HepG2 (cell line): Measurements from ENCODE around the gene FAM124A. TPM values are rescaled to one million over a fixed set of nuclear protein-coding genes. Genes with fewer than 3 reads are reported as not detected.

ENCODE experiments used
- CC2D1A ChIP-seq: sonication (generic); formaldehyde crosslinking; IDR thresholded peaks from 2 replicates; pipeline ENCODE4 v1.8.1; 2023; ENCODE audit warnings: mild to moderate bottlenecking, missing genetic modification reagents
- YEATS4 ChIP-seq: sonication (generic); formaldehyde crosslinking; IDR thresholded peaks from 2 replicates; pipeline ENCODE4 v1.4.0; 2020; ENCODE audit warnings: missing genetic modification reagents, borderline replicate concordance
- ZNF747 ChIP-seq: sonication (generic); formaldehyde crosslinking; IDR thresholded peaks from 2 replicates; pipeline ENCODE4 v1.8.1; 2023; ENCODE audit warnings: missing genetic modification reagents, mild to moderate bottlenecking, borderline replicate concordance
- ZNF878 ChIP-seq: sonication (generic); formaldehyde crosslinking; IDR thresholded peaks from 2 replicates; pipeline ENCODE4 v1.8.1; 2023; ENCODE audit warnings: mild to moderate bottlenecking, missing genetic modification reagents, moderate library complexity
- polyA plus RNA-seq, 8 experiments: library from polyadenylated mRNA; depleted of rRNA in 3 of 8; stranded (reverse) in 7 of 8; unstranded in 1 of 8; fragments of >200 nt; fragmentation: Illumina TruSeq in 4 of 8; extraction: Trizol in 4 of 8; gene quantifications; 2 replicates each; pipeline versions ENCODE4 v1.2.1 to v1.2.3, GENCODE V29; 2011 to 2016; ENCODE audit warnings: low read depth in 4 of 8, missing spikeins in 1 of 8, mixed read lengths in 1 of 8; ENCODE audit not compliant: insufficient read depth in 1 of 8
- total RNA-seq, 5 experiments: library from RNA; depleted of rRNA; stranded (reverse); fragments of >200 nt; fragmentation: Illumina TruSeq; extraction: Trizol; gene quantifications; 2 replicates each; pipeline ENCODE4 v1.2.3, GENCODE V29; 2016; ENCODE audit warnings: low read depth in 1 of 5
- TF ChIP-seq, protein P1 (sequence below), 2 experiments: sonication (generic) in 1 of 2; formaldehyde crosslinking in 1 of 2; IDR thresholded peaks; 2 replicates each; pipeline versions ENCODE4 v1.6.1 to v1.9.0; 2014 to 2022; ENCODE audit warnings: antibody characterized with exemption in 1 of 2, borderline replicate concordance in 1 of 2, inconsistent platforms in 1 of 2, low read depth in 1 of 2, missing genetic modification reagents in 1 of 2
- TF ChIP-seq, protein P2 (sequence below), 2 experiments: fragments of 450-650 bp in 1 of 2; sonication (generic) in 1 of 2; formaldehyde crosslinking in 1 of 2; IDR thresholded peaks; 2 replicates each; pipeline versions ENCODE4 v1.6.1 to v1.8.0; 2016 to 2022; ENCODE audit warnings: antibody characterized with exemption in 1 of 2, mild to moderate bottlenecking in 1 of 2, missing genetic modification reagents in 1 of 2
- TF ChIP-seq, protein P3 (sequence below): sonication (generic); formaldehyde crosslinking; IDR thresholded peaks from 2 replicates; pipeline ENCODE4 v1.5.1; 2020; ENCODE audit warnings: missing genetic modification reagents, mild to moderate bottlenecking, borderline replicate concordance
- TF ChIP-seq, protein P4 (sequence below): sonication (generic); formaldehyde crosslinking; IDR thresholded peaks from 2 replicates; pipeline ENCODE4 v1.5.1; 2020; ENCODE audit warnings: missing genetic modification reagents, mild to moderate bottlenecking, borderline replicate concordance

FAM124A gene
- total and polyA plus RNA-seq, 2 of the 13 experiments (the other 11 are each of a cell fraction or from before 2014, with no cell fraction given): not detected

DNA sequence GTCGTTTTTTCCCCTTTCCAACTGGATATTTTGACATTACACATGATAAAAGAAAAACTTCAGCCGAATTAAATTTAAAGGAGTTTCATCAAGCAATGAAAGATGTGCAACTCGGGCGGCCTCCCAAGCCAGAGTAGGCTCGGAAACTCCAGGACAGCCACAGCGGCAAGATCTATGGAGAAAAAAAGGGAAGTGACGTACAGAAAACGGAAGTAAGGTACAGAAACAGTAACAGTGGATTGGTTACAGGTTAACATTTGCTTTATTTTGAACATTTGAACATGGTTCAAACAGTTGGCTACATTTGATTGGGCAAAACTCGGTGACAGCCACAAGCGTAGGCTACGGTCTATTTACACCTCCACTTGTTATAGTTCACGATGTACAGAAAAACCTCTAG, 30.5 kb upstream of the FAM124A start (continued):
- TF ChIP-seq, protein P1, sequence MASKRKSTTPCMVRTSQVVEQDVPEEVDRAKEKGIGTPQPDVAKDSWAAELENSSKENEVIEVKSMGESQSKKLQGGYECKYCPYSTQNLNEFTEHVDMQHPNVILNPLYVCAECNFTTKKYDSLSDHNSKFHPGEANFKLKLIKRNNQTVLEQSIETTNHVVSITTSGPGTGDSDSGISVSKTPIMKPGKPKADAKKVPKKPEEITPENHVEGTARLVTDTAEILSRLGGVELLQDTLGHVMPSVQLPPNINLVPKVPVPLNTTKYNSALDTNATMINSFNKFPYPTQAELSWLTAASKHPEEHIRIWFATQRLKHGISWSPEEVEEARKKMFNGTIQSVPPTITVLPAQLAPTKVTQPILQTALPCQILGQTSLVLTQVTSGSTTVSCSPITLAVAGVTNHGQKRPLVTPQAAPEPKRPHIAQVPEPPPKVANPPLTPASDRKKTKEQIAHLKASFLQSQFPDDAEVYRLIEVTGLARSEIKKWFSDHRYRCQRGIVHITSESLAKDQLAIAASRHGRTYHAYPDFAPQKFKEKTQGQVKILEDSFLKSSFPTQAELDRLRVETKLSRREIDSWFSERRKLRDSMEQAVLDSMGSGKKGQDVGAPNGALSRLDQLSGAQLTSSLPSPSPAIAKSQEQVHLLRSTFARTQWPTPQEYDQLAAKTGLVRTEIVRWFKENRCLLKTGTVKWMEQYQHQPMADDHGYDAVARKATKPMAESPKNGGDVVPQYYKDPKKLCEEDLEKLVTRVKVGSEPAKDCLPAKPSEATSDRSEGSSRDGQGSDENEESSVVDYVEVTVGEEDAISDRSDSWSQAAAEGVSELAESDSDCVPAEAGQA (IDR thresholded peaks at IDR 0.05; ENCODE audit: low read depth): no peak
- TF ChIP-seq, protein P1 (CRISPR knock-in tag; IDR thresholded peaks at IDR 0.05; ENCODE audit: borderline replicate concordance): no peak
- TF ChIP-seq YEATS4 (no peak), CC2D1A (CRISPR knock-in tag) (no peak), ZNF747 (CRISPR knock-in tag) (no peak), ZNF878 (CRISPR knock-in tag) (no peak)
- TF ChIP-seq, protein P2, sequence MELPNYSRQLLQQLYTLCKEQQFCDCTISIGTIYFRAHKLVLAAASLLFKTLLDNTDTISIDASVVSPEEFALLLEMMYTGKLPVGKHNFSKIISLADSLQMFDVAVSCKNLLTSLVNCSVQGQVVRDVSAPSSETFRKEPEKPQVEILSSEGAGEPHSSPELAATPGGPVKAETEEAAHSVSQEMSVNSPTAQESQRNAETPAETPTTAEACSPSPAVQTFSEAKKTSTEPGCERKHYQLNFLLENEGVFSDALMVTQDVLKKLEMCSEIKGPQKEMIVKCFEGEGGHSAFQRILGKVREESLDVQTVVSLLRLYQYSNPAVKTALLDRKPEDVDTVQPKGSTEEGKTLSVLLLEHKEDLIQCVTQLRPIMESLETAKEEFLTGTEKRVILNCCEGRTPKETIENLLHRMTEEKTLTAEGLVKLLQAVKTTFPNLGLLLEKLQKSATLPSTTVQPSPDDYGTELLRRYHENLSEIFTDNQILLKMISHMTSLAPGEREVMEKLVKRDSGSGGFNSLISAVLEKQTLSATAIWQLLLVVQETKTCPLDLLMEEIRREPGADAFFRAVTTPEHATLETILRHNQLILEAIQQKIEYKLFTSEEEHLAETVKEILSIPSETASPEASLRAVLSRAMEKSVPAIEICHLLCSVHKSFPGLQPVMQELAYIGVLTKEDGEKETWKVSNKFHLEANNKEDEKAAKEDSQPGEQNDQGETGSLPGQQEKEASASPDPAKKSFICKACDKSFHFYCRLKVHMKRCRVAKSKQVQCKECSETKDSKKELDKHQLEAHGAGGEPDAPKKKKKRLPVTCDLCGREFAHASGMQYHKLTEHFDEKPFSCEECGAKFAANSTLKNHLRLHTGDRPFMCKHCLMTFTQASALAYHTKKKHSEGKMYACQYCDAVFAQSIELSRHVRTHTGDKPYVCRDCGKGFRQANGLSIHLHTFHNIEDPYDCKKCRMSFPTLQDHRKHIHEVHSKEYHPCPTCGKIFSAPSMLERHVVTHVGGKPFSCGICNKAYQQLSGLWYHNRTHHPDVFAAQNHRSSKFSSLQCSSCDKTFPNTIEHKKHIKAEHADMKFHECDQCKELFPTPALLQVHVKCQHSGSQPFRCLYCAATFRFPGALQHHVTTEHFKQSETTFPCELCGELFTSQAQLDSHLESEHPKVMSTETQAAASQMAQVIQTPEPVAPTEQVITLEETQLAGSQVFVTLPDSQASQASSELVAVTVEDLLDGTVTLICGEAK (IDR thresholded peaks at IDR 0.05): no peak
- TF ChIP-seq, protein P2 (CRISPR knock-in tag; IDR thresholded peaks at IDR 0.05): no peak
- TF ChIP-seq, protein P3, sequence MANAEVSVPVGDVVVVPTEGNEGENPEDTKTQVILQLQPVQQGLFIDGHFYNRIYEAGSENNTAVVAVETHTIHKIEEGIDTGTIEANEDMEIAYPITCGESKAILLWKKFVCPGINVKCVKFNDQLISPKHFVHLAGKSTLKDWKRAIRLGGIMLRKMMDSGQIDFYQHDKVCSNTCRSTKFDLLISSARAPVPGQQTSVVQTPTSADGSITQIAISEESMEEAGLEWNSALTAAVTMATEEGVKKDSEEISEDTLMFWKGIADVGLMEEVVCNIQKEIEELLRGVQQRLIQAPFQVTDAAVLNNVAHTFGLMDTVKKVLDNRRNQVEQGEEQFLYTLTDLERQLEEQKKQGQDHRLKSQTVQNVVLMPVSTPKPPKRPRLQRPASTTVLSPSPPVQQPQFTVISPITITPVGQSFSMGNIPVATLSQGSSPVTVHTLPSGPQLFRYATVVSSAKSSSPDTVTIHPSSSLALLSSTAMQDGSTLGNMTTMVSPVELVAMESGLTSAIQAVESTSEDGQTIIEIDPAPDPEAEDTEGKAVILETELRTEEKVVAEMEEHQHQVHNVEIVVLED (CRISPR knock-in tag): no peak
- TF ChIP-seq, protein P4, sequence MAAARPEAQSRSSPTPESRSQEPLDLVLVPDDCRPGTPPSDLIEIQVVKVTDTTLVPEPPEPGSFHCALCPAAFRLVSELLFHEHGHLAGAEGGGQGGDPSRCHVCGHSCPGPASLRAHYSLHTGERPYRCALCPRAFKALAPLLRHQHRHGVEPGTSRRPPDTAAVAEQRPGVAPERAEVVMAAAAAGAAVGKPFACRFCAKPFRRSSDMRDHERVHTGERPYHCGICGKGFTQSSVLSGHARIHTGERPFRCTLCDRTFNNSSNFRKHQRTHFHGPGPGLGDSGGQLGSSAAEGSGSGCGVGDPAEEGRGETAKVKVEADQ (CRISPR knock-in tag): no peak
- TF ChIP-seq, all 625 proteins: peak for 0
